HUES6 (cell line): ENCODE measurements around the gene GRID1.

Experiments
- H3K27ac ChIP-seq: 2 replicates; pipeline ENCODE4 v1.7.0; 2013; ENCODE audit warnings: low read depth, mild to moderate bottlenecking, low read length, inconsistent platforms
- H3K27me3 ChIP-seq: 2 replicates; pipeline ENCODE4 v1.6.1; 2013; ENCODE audit warnings: low read length; ENCODE audit not compliant: control insufficient read depth, insufficient read depth
- H3K36me3 ChIP-seq: 2 replicates; pipeline ENCODE4 v1.6.1; 2013; ENCODE audit warnings: low read length; ENCODE audit not compliant: control insufficient read depth, insufficient read depth
- H3K4me1 ChIP-seq: 2 replicates; pipeline ENCODE4 v1.6.1; 2013; ENCODE audit warnings: low read length; ENCODE audit not compliant: control insufficient read depth, insufficient read depth
- H3K4me3 ChIP-seq: 2 replicates; pipeline ENCODE4 v1.5.1; 2013; ENCODE audit warnings: low read depth, low read length
- H3K9ac ChIP-seq: one replicate; pipeline ENCODE4 v1.6.1; 2013; ENCODE audit warnings: mild to moderate bottlenecking, low read length
- H3K9me3 ChIP-seq: 2 replicates; pipeline ENCODE4 v1.6.1; 2013; ENCODE audit warnings: low read depth, low read length; ENCODE audit not compliant: control insufficient read depth, insufficient read depth

Gene GRID1

GRCh38 chr10:86198271-86198670, 168.3 kb downstream of the GRID1 start:
- peaks cover 4% of the 10 kb centered on the region; the same call in 1 of the 2 replicates for H3K27me3 ChIP-seq
- no peak overlapping the region for H3K9ac ChIP-seq
- no peak overlapping the region for H3K4me3 ChIP-seq

GRCh38 chr10:86197166-86197790, 169.3 kb downstream of the GRID1 start:
- Histone ChIP-seq H3K4me1 (no peaks in the 10 kb centered on the region), H3K36me3 (no peaks in the 10 kb centered on the region), H3K4me3 (no peak overlapping the region), H3K27ac (no peak overlapping the region), H3K27me3 (peaks cover 4% of the 10 kb centered on the region; the same call in 1 of the 2 replicates), H3K9me3 (no peaks in the 10 kb centered on the region), H3K9ac (no peak overlapping the region)

More at GRCh38 chr10:86198271-86198670, 168.3 kb downstream of the GRID1 start:
- H3K9me3 ChIP-seq: no peaks in the 10 kb centered on the region
- no peaks in the 10 kb centered on the region for H3K36me3 ChIP-seq
- no peak overlapping the region for H3K27ac ChIP-seq
- peaks cover 6% of the 10 kb centered on the region; the same call in 1 of the 2 replicates for H3K4me1 ChIP-seq

DNA sequence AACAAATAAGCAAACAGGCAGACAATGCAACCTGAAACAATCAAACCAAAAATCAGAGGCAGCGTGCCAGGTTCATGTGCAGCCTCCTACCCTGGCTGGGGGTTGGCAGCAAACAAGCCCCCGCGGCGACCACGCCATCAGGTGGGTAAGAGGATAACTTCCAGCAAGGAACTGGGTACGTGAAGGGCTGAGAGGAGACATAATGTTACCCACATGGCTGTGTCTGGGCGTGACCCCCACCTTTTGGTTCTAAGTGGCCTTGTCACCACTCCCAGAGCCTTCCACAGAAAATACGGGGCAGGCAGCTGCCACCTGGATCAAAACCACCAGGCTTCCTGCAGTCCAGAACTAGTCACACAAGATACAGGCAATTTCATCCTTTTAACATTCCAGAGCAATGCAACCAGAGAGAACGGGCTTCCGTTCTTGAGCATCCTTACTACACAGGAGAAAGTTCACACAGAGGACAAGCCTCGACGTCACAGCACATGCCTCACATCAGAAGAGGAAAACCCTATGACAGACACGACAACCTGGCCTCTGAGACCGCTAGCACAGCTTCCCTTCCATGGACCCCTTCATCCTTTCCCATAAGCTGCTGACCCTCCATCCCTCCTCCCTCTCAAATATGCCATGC, 171.0 kb downstream of the GRID1 start:
- H3K27ac ChIP-seq: no peak overlapping the region
- H3K27me3 ChIP-seq: peaks cover 4% of the 10 kb centered on the region; the same call in 1 of the 2 replicates
- H3K4me1 ChIP-seq: no peaks in the 10 kb centered on the region
- H3K4me3 ChIP-seq: no peak overlapping the region
- no peak overlapping the region for H3K9ac ChIP-seq
- H3K36me3 ChIP-seq: no peaks in the 10 kb centered on the region
- no peaks in the 10 kb centered on the region for H3K9me3 ChIP-seq

DNA sequence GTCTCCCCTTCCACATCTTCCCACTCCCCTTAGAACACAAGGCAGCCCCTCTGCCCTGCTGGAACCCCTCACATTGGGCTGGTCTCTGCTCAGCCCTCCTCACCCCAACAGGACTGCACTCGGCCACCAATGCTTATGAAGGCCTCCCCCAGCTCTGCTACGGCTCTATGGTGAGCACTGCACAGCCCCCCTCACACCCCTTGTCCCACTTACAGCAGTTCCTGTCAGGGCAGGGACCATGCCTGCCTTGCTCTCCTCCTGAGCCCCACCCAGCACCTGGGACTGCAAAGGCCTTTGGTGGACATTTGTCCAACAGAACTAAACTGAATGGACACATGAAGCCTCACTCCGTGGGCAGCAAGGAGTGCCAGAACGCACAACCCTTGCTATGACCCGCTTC, 171.9 kb downstream of the GRID1 start:
- Histone ChIP-seq H3K4me1 (no peaks in the 10 kb centered on the region), H3K27ac (no peak overlapping the region), H3K4me3 (no peak overlapping the region), H3K9ac (no peak overlapping the region), H3K27me3 (peaks cover 4% of the 10 kb centered on the region; the same call in 1 of the 2 replicates), H3K9me3 (no peaks in the 10 kb centered on the region), H3K36me3 (no peaks in the 10 kb centered on the region)

DNA sequence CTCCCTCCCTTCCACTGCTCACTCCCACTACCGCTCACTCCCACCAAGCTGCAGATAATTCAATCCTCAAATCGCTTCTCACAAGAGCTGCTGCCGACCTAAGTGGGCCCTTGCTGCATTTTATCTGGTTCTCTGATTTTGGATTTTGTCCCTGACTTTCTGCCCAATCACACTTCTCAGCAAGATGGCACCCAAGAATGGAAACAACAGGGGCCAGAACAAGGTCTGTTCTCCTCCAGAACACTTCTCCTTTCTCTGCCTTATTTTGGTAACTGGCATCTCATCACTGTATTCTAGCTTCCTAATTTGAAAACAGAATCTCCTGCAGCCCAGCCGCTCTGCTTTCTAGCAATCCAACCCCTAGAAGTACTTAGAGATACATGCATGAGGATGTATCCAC, 172.8 kb downstream of the GRID1 start:
- Histone ChIP-seq H3K4me3 (no peak overlapping the region), H3K27ac (no peak overlapping the region), H3K4me1 (no peaks in the 10 kb centered on the region), H3K36me3 (no peaks in the 10 kb centered on the region), H3K27me3 (peaks cover 4% of the 10 kb centered on the region; the same call in 1 of the 2 replicates), H3K9me3 (no peaks in the 10 kb centered on the region), H3K9ac (no peak overlapping the region)

GRCh38 chr10:86192691-86193090, 173.9 kb downstream of the GRID1 start:
- H3K4me1 ChIP-seq: no peaks in the 10 kb centered on the region
- H3K27ac ChIP-seq: no peak overlapping the region
- H3K4me3 ChIP-seq: no peak overlapping the region
- peaks cover 4% of the 10 kb centered on the region; the same call in 1 of the 2 replicates for H3K27me3 ChIP-seq
- H3K9ac ChIP-seq: no peak overlapping the region
- H3K9me3 ChIP-seq: no peaks in the 10 kb centered on the region
- no peaks in the 10 kb centered on the region for H3K36me3 ChIP-seq

GRCh38 chr10:86192147-86192546, 174.4 kb downstream of the GRID1 start:
- H3K9ac ChIP-seq: no peak overlapping the region
- H3K9me3 ChIP-seq: no peaks in the 10 kb centered on the region
- no peak overlapping the region for H3K4me3 ChIP-seq
- no peak overlapping the region for H3K27ac ChIP-seq
- H3K4me1 ChIP-seq: no peaks in the 10 kb centered on the region
- no peaks in the 10 kb centered on the region for H3K36me3 ChIP-seq
- peaks cover 4% of the 10 kb centered on the region; the same call in 1 of the 2 replicates for H3K27me3 ChIP-seq

GRCh38 chr10:86191686-86192085, 174.9 kb downstream of the GRID1 start:
- no peak overlapping the region for H3K4me3 ChIP-seq
- H3K9ac ChIP-seq: no peak overlapping the region
- H3K27ac ChIP-seq: no peak overlapping the region
- H3K4me1 ChIP-seq: no peaks in the 10 kb centered on the region
- H3K36me3 ChIP-seq: no peaks in the 10 kb centered on the region
- H3K27me3 ChIP-seq: peaks cover 4% of the 10 kb centered on the region; the same call in 1 of the 2 replicates
- H3K9me3 ChIP-seq: no peaks in the 10 kb centered on the region

DNA sequence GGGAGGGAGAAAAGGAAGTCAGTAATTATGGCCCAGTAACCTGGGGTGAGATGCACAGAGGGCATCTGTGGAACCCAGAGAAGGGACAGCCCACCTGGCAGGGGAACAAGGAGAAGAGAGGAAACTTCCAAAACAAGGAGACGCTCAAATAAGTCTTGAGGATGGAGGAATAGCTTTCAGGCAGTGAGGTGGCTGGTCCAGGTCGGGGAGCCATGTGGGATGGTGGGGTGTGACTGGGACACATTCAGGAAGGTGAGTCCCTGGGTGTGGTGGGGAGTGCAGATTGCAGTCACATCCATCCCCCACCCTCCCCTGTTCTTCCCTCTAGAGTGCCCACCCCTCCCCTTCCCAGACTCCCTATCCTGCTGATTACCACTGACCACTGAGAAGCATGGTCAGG, 175.4 kb downstream of the GRID1 start:
- no peaks in the 10 kb centered on the region for H3K36me3 ChIP-seq
- no peaks in the 10 kb centered on the region for H3K4me1 ChIP-seq
- H3K9me3 ChIP-seq: no peaks in the 10 kb centered on the region
- H3K4me3 ChIP-seq: no peak overlapping the region
- H3K9ac ChIP-seq: no peak overlapping the region
- H3K27ac ChIP-seq: no peak overlapping the region
- H3K27me3 ChIP-seq: peaks cover 4% of the 10 kb centered on the region; the same call in 1 of the 2 replicates

- H3K27me3 ChIP-seq: no peaks in the 10 kb centered on the region
- no peaks in the 10 kb centered on the region for H3K9me3 ChIP-seq
- no peak overlapping the region for H3K27ac ChIP-seq
- no peak overlapping the region for H3K9ac ChIP-seq
- no peak overlapping the region for H3K4me3 ChIP-seq
- H3K36me3 ChIP-seq: no peaks in the 10 kb centered on the region
- no peaks in the 10 kb centered on the region for H3K4me1 ChIP-seq
Observed at GRCh38 chr10:86190291-86190690, 176.3 kb downstream of the GRID1 start.

DNA sequence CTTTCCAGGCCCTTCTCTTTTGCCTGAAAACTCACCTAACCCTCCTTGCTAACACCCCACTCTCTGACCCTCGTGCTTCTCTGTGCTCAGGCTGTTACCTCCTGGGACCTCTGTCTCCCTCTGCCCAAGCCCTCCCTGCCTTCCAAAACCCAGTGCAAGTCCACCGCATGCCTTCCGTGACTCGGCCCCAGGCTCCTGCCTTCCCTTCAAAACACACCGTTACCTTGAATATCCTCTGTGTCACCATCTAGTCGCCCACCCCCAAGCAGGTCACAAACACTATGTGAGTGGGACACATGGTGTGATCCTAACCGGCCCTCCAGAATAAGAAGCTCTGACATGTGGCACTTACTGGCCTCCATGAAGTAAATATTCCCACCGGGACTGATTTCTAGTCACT, 176.7 kb downstream of the GRID1 start:
- Histone ChIP-seq H3K9ac (no peak overlapping the region), H3K9me3 (no peaks in the 10 kb centered on the region), H3K4me1 (no peaks in the 10 kb centered on the region), H3K4me3 (no peak overlapping the region), H3K27ac (no peak overlapping the region), H3K36me3 (no peaks in the 10 kb centered on the region), H3K27me3 (no peaks in the 10 kb centered on the region)
